Panc1 (cell line): ENCODE results near the gene TREX2. TPM values are rescaled to one million over a fixed set of nuclear protein-coding genes. Genes with fewer than 3 reads are reported as not detected.

ENCODE experiments used
- ATAC-seq: fragments of 200-7000 bp; cut with Tn5 transposase; 2 replicates; pipeline ENCODE4 v1.9.1; 2020; ENCODE audit warnings: mild to moderate bottlenecking, moderate library complexity
- BruUV-seq: library from RNA; stranded (reverse); fragments of 400-500 nt; replicated peaks from 2 replicates; lab custom pipeline; 2021; lab: Mats Ljungman, UMichigan
- CTCF ChIA-PET: fragments of 300-600 bp; sonication (Branson Sonifier 250); formaldehyde crosslinking; loops from one replicate; lab custom pipeline; 2022; ENCODE audit warnings: antibody characterized with exemption; lab: Charles Lee
- POLR2A ChIA-PET: fragments of 300-600 bp; sonication (Branson Sonifier 250); formaldehyde crosslinking; loops from one replicate; lab custom pipeline; 2022; ENCODE audit warnings: antibody characterized with exemption; lab: Charles Lee
- DNase-seq: peaks from one replicate; pipeline ENCODE4 v3.0.0-alpha.2; 2010; ENCODE audit warnings: low read depth, low spot score
- H3K27ac ChIP-seq: 2 replicates; pipeline ENCODE4 v1.5.1; 2011; ENCODE audit warnings: mild to moderate bottlenecking, low read length, inconsistent platforms
- H3K27me3 ChIP-seq: fragments of 200-500 bp; sonication (Bioruptor generic); 2 replicates; pipeline ENCODE4 v1.6.0; 2014; ENCODE audit warnings: low read length, inconsistent platforms; ENCODE audit not compliant: control insufficient read depth, insufficient read depth
- H3K36me3 ChIP-seq: fragments of 200-500 bp; sonication (Bioruptor generic); 2 replicates; pipeline ENCODE4 v1.5.1; 2014; ENCODE audit warnings: inconsistent platforms, mild to moderate bottlenecking, low read length, moderate library complexity; ENCODE audit not compliant: control insufficient read depth, insufficient read depth
- H3K4me1 ChIP-seq: 2 replicates; pipeline ENCODE4 v1.5.1; 2011; ENCODE audit warnings: inconsistent platforms, mild to moderate bottlenecking, low read length, moderate library complexity; ENCODE audit not compliant: control insufficient read depth, insufficient read depth
- H3K4me3 ChIP-seq, 2 experiments: 2 replicates each; pipeline ENCODE4 v1.5.1; 2011 to 2012; ENCODE audit warnings: low read depth in 2 of 2, low read length in 2 of 2, mild to moderate bottlenecking in 2 of 2, inconsistent platforms in 1 of 2, moderate library complexity in 1 of 2
- H3K9me3 ChIP-seq: fragments of 200-500 bp; sonication (Bioruptor generic); 2 replicates; pipeline ENCODE4 v1.5.1; 2014; ENCODE audit warnings: low read depth, mild to moderate bottlenecking, inconsistent platforms, low read length, moderate library complexity; ENCODE audit not compliant: control insufficient read depth, insufficient read depth
- POLR2AphosphoS5 ChIP-seq: IDR thresholded peaks from 2 replicates; pipeline ENCODE4 v1.6.1; 2012; ENCODE audit warnings: mild to moderate bottlenecking, low read depth, low read length, moderate library complexity
- REST ChIP-seq, 2 experiments: IDR thresholded peaks; 2 replicates each; pipeline ENCODE4 v1.6.1; 2011 to 2012; ENCODE audit warnings: low read depth in 2 of 2, control low read depth in 1 of 2, low read length in 1 of 2, mild to moderate bottlenecking in 1 of 2, moderate library complexity in 1 of 2; ENCODE audit not compliant: insufficient read depth in 1 of 2
- SIN3A ChIP-seq: IDR thresholded peaks from 2 replicates; pipeline ENCODE4 v1.6.1; 2012; ENCODE audit warnings: low read depth, mild to moderate bottlenecking, low read length, moderate library complexity, borderline replicate concordance; ENCODE audit not compliant: insufficient read depth
- TCF7L2 ChIP-seq: IDR thresholded peaks from 2 replicates; pipeline ENCODE4 v1.6.1; 2011; ENCODE audit warnings: mild to moderate bottlenecking, low read depth, low read length, inconsistent platforms
- in situ Hi-C: cut with HindIII; loops from 2 replicates; pipeline ENCODE4 v1.10.0; 2016; ENCODE audit warnings: low sequenced_read_pairs, low pct_unique_long_range_greater_than_20kb
- intact Hi-C: fragments of 100-400 bp; cut with micrococcal nuclease; formaldehyde crosslinking; loops from one replicate; pipeline ENCODE4 v1.10.0; 2022; ENCODE audit not compliant: unreplicated experiment
- total RNA-seq: library from RNA; stranded (reverse); gene quantifications from one replicate; pipeline ENCODE4 v1.2.1, GENCODE V29; 2021; ENCODE audit not compliant: unreplicated experiment
- TF ChIP-seq, protein P1 (sequence below): fragments of 450-650 bp; IDR thresholded peaks from 2 replicates; pipeline ENCODE4 v1.5.1; 2017; ENCODE audit warnings: mild to moderate bottlenecking

TREX2 gene
- total RNA-seq, 1 experiment from 2014 or later = 2.4 TPM

GRCh38 chrX:153456161-153456560 lies 10.3 kb upstream of the TREX2 start:
- DNase-seq (no peak), ATAC-seq (no peak)
- no peak overlapping the region for H3K27ac ChIP-seq
- BruUV-seq = no TSS peak
- TF ChIP-seq POLR2AphosphoS5 = no peak
- no peak for TF ChIP-seq SIN3A
- no peak for TF ChIP-seq REST (IDR thresholded peaks at IDR 0.05; ENCODE audit: insufficient read depth in 1 of 2, low read depth in 2 of 2, low read length in 1 of 2)
- TF ChIP-seq, protein P1, sequence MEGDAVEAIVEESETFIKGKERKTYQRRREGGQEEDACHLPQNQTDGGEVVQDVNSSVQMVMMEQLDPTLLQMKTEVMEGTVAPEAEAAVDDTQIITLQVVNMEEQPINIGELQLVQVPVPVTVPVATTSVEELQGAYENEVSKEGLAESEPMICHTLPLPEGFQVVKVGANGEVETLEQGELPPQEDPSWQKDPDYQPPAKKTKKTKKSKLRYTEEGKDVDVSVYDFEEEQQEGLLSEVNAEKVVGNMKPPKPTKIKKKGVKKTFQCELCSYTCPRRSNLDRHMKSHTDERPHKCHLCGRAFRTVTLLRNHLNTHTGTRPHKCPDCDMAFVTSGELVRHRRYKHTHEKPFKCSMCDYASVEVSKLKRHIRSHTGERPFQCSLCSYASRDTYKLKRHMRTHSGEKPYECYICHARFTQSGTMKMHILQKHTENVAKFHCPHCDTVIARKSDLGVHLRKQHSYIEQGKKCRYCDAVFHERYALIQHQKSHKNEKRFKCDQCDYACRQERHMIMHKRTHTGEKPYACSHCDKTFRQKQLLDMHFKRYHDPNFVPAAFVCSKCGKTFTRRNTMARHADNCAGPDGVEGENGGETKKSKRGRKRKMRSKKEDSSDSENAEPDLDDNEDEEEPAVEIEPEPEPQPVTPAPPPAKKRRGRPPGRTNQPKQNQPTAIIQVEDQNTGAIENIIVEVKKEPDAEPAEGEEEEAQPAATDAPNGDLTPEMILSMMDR = no peak
- no peak for TF ChIP-seq TCF7L2
- ChIA-PET POLR2A (no interaction called here), CTCF (no interaction called here)
- no peaks in the 10 kb centered on the region for H3K4me1 ChIP-seq
- no peaks in the 10 kb centered on the region; the same call in 1 of the 2 replicates for H3K36me3 ChIP-seq
- H3K4me3 ChIP-seq = no peak overlapping the region
- H3K27me3 ChIP-seq = no peaks in the 10 kb centered on the region
- in situ Hi-C loops (no loop called here), intact Hi-C loops (no loop called here)
- H3K9me3 ChIP-seq = no peaks in the 10 kb centered on the region

DNA sequence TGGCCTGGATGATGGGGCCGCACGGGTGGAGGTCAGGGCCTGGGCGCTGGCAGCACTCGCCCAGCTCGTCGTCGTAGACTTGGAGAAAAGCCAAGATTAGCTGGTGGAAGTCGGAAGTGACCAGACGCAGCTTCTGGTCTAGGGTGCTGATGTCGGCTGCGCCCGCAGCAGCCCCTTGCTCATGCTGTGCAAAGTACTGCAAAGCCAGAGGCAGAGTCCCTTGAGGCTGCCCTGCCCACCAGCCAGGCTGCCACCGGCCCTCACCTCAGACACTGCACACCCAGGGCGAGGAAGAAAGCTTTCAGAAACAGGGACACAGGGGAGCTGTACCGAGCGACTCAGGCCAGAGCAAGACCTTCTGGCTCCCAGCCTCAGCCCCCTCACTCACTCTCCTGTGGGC lies 9.7 kb upstream of the TREX2 start:
- CTCF ChIA-PET = no interaction called here

More for the DNA sequence above, 9.7 kb upstream of the TREX2 start:
- Histone ChIP-seq H3K27me3 (no peaks in the 10 kb centered on the region), H3K27ac (no peak overlapping the region), H3K4me1 (no peaks in the 10 kb centered on the region), H3K36me3 (no peaks in the 10 kb centered on the region; the same call in 1 of the 2 replicates), H3K4me3 (no peak overlapping the region), H3K9me3 (no peaks in the 10 kb centered on the region)
- DNase-seq (no peak), ATAC-seq (no peak; the same call in 1 of the 2 replicates)
- no peak for TF ChIP-seq REST (IDR thresholded peaks at IDR 0.05; ENCODE audit: insufficient read depth in 1 of 2, low read depth in 2 of 2, low read length in 1 of 2)
- TF ChIP-seq, protein P1 = no peak
- in situ Hi-C loops (no loop called here), intact Hi-C loops (no loop called here)
- POLR2A ChIA-PET = no interaction called here
- no TSS peak for BruUV-seq
